Kidney epithelial cell (primary cell): ENCODE data around the gene GSTM3. TPM values are rescaled to one million over a fixed set of nuclear protein-coding genes. Genes with fewer than 3 reads are reported as not detected.

ENCODE experiments used
- DNase-seq: peaks from one replicate; pipeline ENCODE4 v3.0.0-alpha.2; 2010; ENCODE audit warnings: low read depth
- H3K27me3 ChIP-seq: 2 replicates; pipeline ENCODE4 v1.6.0; 2011; ENCODE audit warnings: low read length; ENCODE audit not compliant: control insufficient read depth, insufficient read depth
- H3K36me3 ChIP-seq: 2 replicates; pipeline ENCODE4 v1.5.1; 2011; ENCODE audit warnings: low read length; ENCODE audit not compliant: control insufficient read depth, insufficient read depth
- H3K4me3 ChIP-seq: 2 replicates; pipeline ENCODE4 v1.5.1; 2011; ENCODE audit warnings: low read depth, mild to moderate bottlenecking, control low read depth, low read length
- CTCF ChIP-seq: IDR thresholded peaks from 2 replicates; pipeline ENCODE4 v1.5.1; 2011; ENCODE audit warnings: mild to moderate bottlenecking, moderate library complexity, low read length, control low read depth, inconsistent platforms; ENCODE audit not compliant: insufficient read depth, poor library complexity, severe bottlenecking
- total RNA-seq: library from RNA; depleted of rRNA; stranded (reverse); fragments of >200 nt; gene quantifications from 2 replicates; pipeline ENCODE4 v1.2.3, GENCODE V29; 2015

GSTM3 gene
- total RNA-seq, 1 donor from 2014 or later: 30.3 TPM

DNA sequence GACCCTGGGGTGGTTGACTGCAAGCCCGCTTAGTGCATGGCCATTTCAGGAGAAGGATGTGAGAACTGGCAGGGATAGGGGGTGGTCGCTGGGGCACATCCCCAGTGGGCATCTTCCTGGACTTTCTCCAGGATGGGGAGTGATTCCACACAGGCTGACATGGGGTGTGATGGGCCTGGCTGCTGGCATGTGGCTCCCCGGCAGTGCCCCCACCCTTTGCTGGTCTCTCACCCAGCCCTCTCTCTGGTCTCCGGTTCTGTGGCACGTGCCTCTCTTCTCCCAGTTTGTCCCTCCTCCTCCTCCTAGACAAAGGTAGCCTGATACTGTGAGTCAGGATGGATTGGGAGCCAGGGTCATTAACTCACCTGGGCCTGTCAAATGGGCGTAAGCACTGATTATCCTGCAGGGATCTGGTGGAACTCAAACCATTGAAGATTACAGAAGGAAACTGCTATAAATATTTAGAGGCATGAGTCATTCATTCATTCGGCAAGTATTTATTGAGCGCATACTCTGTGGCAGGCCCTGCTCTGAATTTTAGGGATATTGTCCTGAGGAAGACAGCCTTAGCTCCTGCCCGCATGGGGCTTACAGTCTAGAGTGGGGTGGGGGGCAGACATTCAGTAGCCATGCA lies 46.5 kb upstream of the GSTM3 start:
- H3K4me3 ChIP-seq: no peak overlapping the region
- no peaks in the 10 kb centered on the region for H3K36me3 ChIP-seq
- no peak for TF ChIP-seq CTCF
- DNase-seq: no peak
- no peaks in the 10 kb centered on the region for H3K27me3 ChIP-seq

DNA sequence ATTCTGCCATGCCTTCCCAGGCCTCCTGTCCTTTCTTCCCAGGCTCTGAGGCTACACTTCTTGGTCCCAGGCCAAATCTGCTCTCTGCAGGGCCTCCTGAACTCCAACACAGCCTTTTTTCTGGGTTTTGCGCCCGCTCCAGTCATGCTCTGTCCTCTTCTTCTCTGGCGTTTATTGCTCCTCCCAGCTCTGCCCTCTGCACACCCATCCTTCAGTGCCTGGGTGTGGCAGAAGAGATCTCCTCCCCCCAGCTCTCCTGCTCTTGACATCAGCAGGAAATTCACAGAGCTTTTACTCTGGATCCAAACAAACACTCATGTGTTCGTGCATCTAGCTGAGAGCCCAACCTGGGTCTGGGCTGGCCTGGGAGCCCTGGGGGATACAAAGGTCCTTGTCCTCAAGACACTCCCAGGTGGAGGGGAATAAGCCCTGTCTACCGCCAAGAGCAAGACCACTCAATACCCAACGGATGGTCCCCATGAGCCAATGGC lies 45.7 kb upstream of the GSTM3 start:
- Histone ChIP-seq H3K36me3 (no peaks in the 10 kb centered on the region), H3K4me3 (no peak overlapping the region), H3K27me3 (no peaks in the 10 kb centered on the region)
- TF ChIP-seq CTCF: no peak
- no peak for DNase-seq

- no peak for TF ChIP-seq CTCF
- DNase-seq: no peak
- H3K36me3 ChIP-seq: no peaks in the 10 kb centered on the region
- H3K27me3 ChIP-seq: no peaks in the 10 kb centered on the region
- H3K4me3 ChIP-seq: no peak overlapping the region
These were observed 45.3 kb upstream of the GSTM3 start for GRCh38 chr1:109786112-109786480.

DNA sequence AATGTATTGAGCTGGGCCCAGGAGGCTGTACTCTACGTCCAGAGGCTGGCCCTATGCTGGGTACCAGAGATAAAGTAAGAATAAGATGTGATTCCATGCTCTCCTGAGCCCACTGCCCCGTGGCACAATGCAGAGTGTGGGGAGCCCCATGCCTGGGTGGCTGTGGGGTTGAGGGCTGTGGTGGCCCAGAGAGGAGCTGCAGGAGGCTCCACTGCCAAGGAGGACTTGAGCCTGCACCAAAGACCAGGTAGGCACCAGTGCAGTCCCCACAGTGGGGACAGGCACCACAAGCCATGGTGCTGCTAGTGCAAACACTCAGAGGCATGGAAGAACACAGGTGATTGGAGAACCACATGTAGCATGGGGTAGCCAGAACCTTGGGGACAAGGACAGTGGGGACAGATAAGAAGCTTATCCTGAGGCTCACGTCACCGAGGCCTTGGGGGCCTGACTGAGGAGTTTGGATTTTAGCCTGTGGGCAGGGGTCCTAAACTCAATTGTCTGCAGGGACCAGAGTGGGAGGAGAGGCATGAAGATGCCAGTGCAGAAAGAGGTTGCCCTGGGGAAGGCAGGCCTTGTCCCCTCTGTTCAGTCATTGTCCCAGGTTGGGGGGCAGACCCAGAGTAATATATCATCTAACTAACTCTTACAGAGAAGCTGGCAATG lies 44.7 kb upstream of the GSTM3 start:
- Histone ChIP-seq H3K4me3 (no peak overlapping the region), H3K27me3 (no peaks in the 10 kb centered on the region), H3K36me3 (no peaks in the 10 kb centered on the region)
- no peak for TF ChIP-seq CTCF
- DNase-seq: no peak

GRCh38 chr1:109784551-109785252 lies 43.9 kb upstream of the GSTM3 start:
- Histone ChIP-seq H3K36me3 (no peaks in the 10 kb centered on the region), H3K4me3 (no peak overlapping the region), H3K27me3 (no peaks in the 10 kb centered on the region)
- no peak for DNase-seq
- TF ChIP-seq CTCF: no peak
